Left renal pelvis (tissue), 4 donors: Measurements from ENCODE around the gene BBIP1. TPM values are rescaled to one million over a fixed set of nuclear protein-coding genes. Genes with fewer than 3 reads are reported as not detected.

Source experiments
- DNase-seq, 4 donors: peaks; one replicate each; pipeline ENCODE4 v3.0.0-alpha.2; 2013; ENCODE audit warnings: low read depth in 4 of 4, low spot score in 3 of 4
- polyA plus RNA-seq, 4 donors: library from polyadenylated mRNA; unstranded; fragments of 120-200 nt; gene quantifications; one replicate each; pipeline ENCODE4 v1.2.1, GENCODE V29; 2013; ENCODE audit not compliant: insufficient read length in 4 of 4

BBIP1 gene
- polyA plus RNA-seq, 4 donors, result 40.3 to 61.7 (median 50.8) TPM

DNA sequence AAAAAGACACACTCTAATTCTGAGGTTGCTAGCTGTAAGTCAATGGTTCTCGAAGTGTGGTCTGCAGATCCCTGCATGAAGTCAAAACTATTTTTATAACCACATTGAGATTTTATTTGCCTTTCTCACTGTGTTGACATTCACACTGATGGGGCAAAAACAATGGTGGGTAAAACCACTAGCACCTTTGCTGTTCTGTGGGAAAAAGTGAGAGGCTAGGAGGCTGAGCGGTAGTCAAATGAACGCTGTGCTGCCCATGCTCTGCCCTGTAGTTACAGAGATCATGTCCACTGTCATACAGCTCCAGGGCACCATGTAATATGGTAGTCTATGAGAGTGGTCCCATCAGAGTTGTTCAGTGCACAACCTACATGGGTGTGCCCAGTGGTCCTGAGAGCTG lies 68.9 kb downstream of the BBIP1 start:
- DNase-seq, result no peak

Other genes starting within 250 kb of the BBIP1 start
- gene PDCD4, start 47.3 kb downstream of the BBIP1 start, polyA plus RNA-seq, result 100 to 1,000 TPM; 226 to 277 (median 246) TPM
- gene SHOC2, start 424 bp upstream of the BBIP1 start, polyA plus RNA-seq, result 10 to 100 TPM; 35.9 to 47.4 (median 38.9) TPM
- 1 to 10 TPM in 3 of 4 donors, under 1 TPM in 1; 0.45 to 3.6 (median 2.9) TPM for gene ADRA2A, start 157.8 kb upstream of the BBIP1 start, polyA plus RNA-seq